IMR-90 (cell line): ENCODE data around the gene CTBP2. TPM values are rescaled to one million over a fixed set of nuclear protein-coding genes. Genes with fewer than 3 reads are reported as not detected.

Experiments used
- ATAC-seq: fragments of 200-7000 bp; cut with Tn5 transposase; 2 replicates; pipeline ENCODE4 v1.9.1; 2020; ENCODE audit warnings: low read depth, mild to moderate bottlenecking, moderate library complexity
- BruUV-seq: library from RNA; stranded (reverse); fragments of 400-500 nt; replicated peaks from 2 replicates; lab custom pipeline; 2021; lab: Mats Ljungman, UMichigan
- CTCF ChIA-PET: fragments of 300-600 bp; formaldehyde crosslinking; extraction: SDS; loops from one replicate; lab custom pipeline; 2021; ENCODE audit warnings: antibody characterized with exemption; lab: Yijun Ruan, JAX
- POLR2A ChIA-PET: fragments of 300-600 bp; sonication (Branson Sonifier 250); formaldehyde crosslinking; loops from one replicate; lab custom pipeline; 2022; ENCODE audit warnings: antibody characterized with exemption; ENCODE audit not compliant: unreplicated experiment; lab: Charles Lee
- DNase-seq: peaks from one replicate; pipeline ENCODE4 v3.0.0; 2013
- H2AFZ ChIP-seq: replicated peaks from 2 replicates; pipeline ENCODE3; 2013; ENCODE audit warnings: low read length, mild to moderate bottlenecking; ENCODE audit not compliant: poor library complexity
- H2AK5ac ChIP-seq: 2 replicates; pipeline ENCODE4 v1.6.1; 2013; ENCODE audit warnings: low read depth, low read length, inconsistent platforms
- H2AK9ac ChIP-seq: replicated peaks from 2 replicates; pipeline ENCODE3; 2013; ENCODE audit warnings: mild to moderate bottlenecking, low read depth, low read length, moderate library complexity; ENCODE audit not compliant: poor library complexity
- H2BK120ac ChIP-seq: 2 replicates; pipeline ENCODE4 v1.6.1; 2013; ENCODE audit warnings: low read depth, low read length, inconsistent platforms
- H2BK15ac ChIP-seq: 3 replicates; pipeline ENCODE4 v1.6.1; 2013; ENCODE audit warnings: low read depth, low read length, inconsistent platforms
- H2BK20ac ChIP-seq: 2 replicates; pipeline ENCODE4 v1.6.1; 2013; ENCODE audit warnings: low read depth, mild to moderate bottlenecking, inconsistent platforms, low read length, moderate library complexity
- H2BK5ac ChIP-seq: 2 replicates; pipeline ENCODE4 v1.6.1; 2013; ENCODE audit warnings: mild to moderate bottlenecking, low read depth, low read length, inconsistent platforms; ENCODE audit not compliant: poor library complexity, severe bottlenecking
- H3K14ac ChIP-seq: replicated peaks from 2 replicates; pipeline ENCODE4 v1.6.1; 2013; ENCODE audit warnings: low read depth, low read length, inconsistent platforms
- H3K18ac ChIP-seq: 2 replicates; pipeline ENCODE4 v1.6.1; 2013; ENCODE audit warnings: low read depth, low read length, control low read depth
- H3K23ac ChIP-seq: 2 replicates; pipeline ENCODE4 v1.6.1; 2013; ENCODE audit warnings: low read depth, low read length, inconsistent platforms
- H3K27ac ChIP-seq: 2 replicates; pipeline ENCODE4 v1.5.1; 2013; ENCODE audit warnings: mild to moderate bottlenecking, control low read depth, low read length; ENCODE audit not compliant: insufficient read depth
- H3K27me3 ChIP-seq: 2 replicates; pipeline ENCODE4 v1.6.1; 2013; ENCODE audit warnings: low read length; ENCODE audit not compliant: control insufficient read depth, insufficient read depth
- H3K36me3 ChIP-seq: 2 replicates; pipeline ENCODE4 v1.6.1; 2013; ENCODE audit warnings: low read length, mixed read lengths; ENCODE audit not compliant: control insufficient read depth, insufficient read depth
- H3K4ac ChIP-seq: 2 replicates; pipeline ENCODE4 v1.6.1; 2013; ENCODE audit warnings: low read depth, low read length, inconsistent platforms
- H3K4me1 ChIP-seq: 2 replicates; pipeline ENCODE4 v1.6.1; 2013; ENCODE audit warnings: low read length, mixed read lengths; ENCODE audit not compliant: control insufficient read depth, insufficient read depth
- H3K4me2 ChIP-seq: 2 replicates; pipeline ENCODE4 v1.6.1; 2013; ENCODE audit warnings: low read depth, mild to moderate bottlenecking, control low read depth, low read length, moderate library complexity
- H3K4me3 ChIP-seq: 2 replicates; pipeline ENCODE4 v1.5.1; 2013; ENCODE audit warnings: low read depth, mild to moderate bottlenecking, control low read depth, low read length, moderate library complexity; ENCODE audit not compliant: insufficient read depth
- H3K56ac ChIP-seq: 2 replicates; pipeline ENCODE4 v1.6.1; 2013; ENCODE audit warnings: low read length, inconsistent platforms; ENCODE audit not compliant: insufficient read depth; ENCODE audit errors: extremely low read depth
- H3K79me1 ChIP-seq, 2 experiments: 2 replicates each; pipeline ENCODE4 v1.6.1; 2013; ENCODE audit warnings: low read length in 2 of 2, inconsistent platforms in 1 of 2, low read depth in 1 of 2
- H3K9ac ChIP-seq: 2 replicates; pipeline ENCODE4 v1.6.1; 2013; ENCODE audit warnings: low read depth, low read length, control low read depth
- H3K9me1 ChIP-seq: 2 replicates; pipeline ENCODE4 v1.6.1; 2013; ENCODE audit warnings: low read length, inconsistent platforms; ENCODE audit not compliant: insufficient read depth
- H3K9me3 ChIP-seq: 2 replicates; pipeline ENCODE4 v1.6.1; 2013; ENCODE audit warnings: low read length; ENCODE audit not compliant: control insufficient read depth, insufficient read depth
- H4K20me1 ChIP-seq: 2 replicates; pipeline ENCODE4 v1.6.1; 2013; ENCODE audit warnings: low read length, inconsistent platforms; ENCODE audit not compliant: insufficient read depth
- H4K5ac ChIP-seq: 2 replicates; pipeline ENCODE4 v1.6.1; 2013; ENCODE audit warnings: mild to moderate bottlenecking, low read depth, low read length, control low read depth
- H4K8ac ChIP-seq, 2 experiments: 2 replicates each; pipeline ENCODE4 v1.6.1; 2013; ENCODE audit warnings: low read depth in 2 of 2, low read length in 2 of 2, control low read depth in 1 of 2, inconsistent platforms in 1 of 2
- H4K91ac ChIP-seq: 2 replicates; pipeline ENCODE4 v1.6.1; 2013; ENCODE audit warnings: low read depth, low read length, inconsistent platforms; ENCODE audit not compliant: insufficient read depth
- BHLHE40 ChIP-seq: fragments of 150-350 bp; IDR thresholded peaks from 2 replicates; pipeline ENCODE4 v1.6.1; 2016; ENCODE audit warnings: mild to moderate bottlenecking, low read depth, low read length
- CEBPB ChIP-seq: IDR thresholded peaks from 2 replicates; pipeline ENCODE4 v1.6.1; 2012; ENCODE audit warnings: low read depth, low read length, improper control_type of control experiment
- CHD1 ChIP-seq: IDR thresholded peaks from 2 replicates; pipeline ENCODE4 v1.6.1; 2012; ENCODE audit warnings: low read depth, low read length, improper control_type of control experiment
- CTCF ChIP-seq: conservative IDR thresholded peaks from 2 replicates; pipeline ENCODE4 v1.5.1; 2012; ENCODE audit warnings: mild to moderate bottlenecking, low read depth, low read length, improper control_type of control experiment
- FOS ChIP-seq: fragments of 150-350 bp; IDR thresholded peaks from 2 replicates; pipeline ENCODE4 v1.6.1; 2016; ENCODE audit warnings: low read depth, low read length
- MAFK ChIP-seq: IDR thresholded peaks from 2 replicates; pipeline ENCODE4 v1.6.1; 2012; ENCODE audit warnings: low read depth, low read length, improper control_type of control experiment
- MAZ ChIP-seq: IDR thresholded peaks from 2 replicates; pipeline ENCODE4 v1.6.1; 2012; ENCODE audit warnings: low read depth, mild to moderate bottlenecking, low read length, improper control_type of control experiment, moderate library complexity, borderline replicate concordance
- MXI1 ChIP-seq: IDR thresholded peaks from 2 replicates; pipeline ENCODE4 v1.6.1; 2012; ENCODE audit warnings: low read depth, mild to moderate bottlenecking, low read length, moderate library complexity, borderline replicate concordance
- NFE2L2 ChIP-seq: fragments of 150-350 bp; IDR thresholded peaks from 2 replicates; pipeline ENCODE4 v1.6.1; 2016; ENCODE audit warnings: low read depth, mild to moderate bottlenecking, low read length
- POLR2A ChIP-seq: IDR thresholded peaks from 2 replicates; pipeline ENCODE4 v1.6.1; 2012; ENCODE audit warnings: mild to moderate bottlenecking, low read depth, low read length
- RAD21 ChIP-seq: IDR thresholded peaks from 2 replicates; pipeline ENCODE4 v1.6.1; 2012; ENCODE audit warnings: low read length, improper control_type of control experiment
- RCOR1 ChIP-seq: IDR thresholded peaks from 2 replicates; pipeline ENCODE4 v1.6.1; 2012; ENCODE audit warnings: mild to moderate bottlenecking, low read length, improper control_type of control experiment; ENCODE audit not compliant: insufficient replicate concordance
- RFX5 ChIP-seq: IDR thresholded peaks from 2 replicates; pipeline ENCODE4 v1.8.0; 2012; ENCODE audit warnings: low read depth, mild to moderate bottlenecking, low read length, moderate library complexity
- SMC3 ChIP-seq: fragments of 150-350 bp; IDR thresholded peaks from 2 replicates; pipeline ENCODE4 v1.6.1; 2016; ENCODE audit warnings: low read depth, mild to moderate bottlenecking, antibody characterized with exemption, low read length, moderate library complexity
- USF2 ChIP-seq: fragments of 150-350 bp; IDR thresholded peaks from 2 replicates; pipeline ENCODE4 v1.6.1; 2017; ENCODE audit warnings: mild to moderate bottlenecking, antibody characterized with exemption, low read length, low read depth
- WGBS, 2 experiments: methylation state at CpG; one replicate each; pipeline versions ENCODE4 v1.1.5 to v1.1.7; 2013; ENCODE audit warnings: missing lambda C conversion rate in 2 of 2; ENCODE audit not compliant: insufficient read length in 1 of 2; ENCODE audit errors: extremely low coverage in 2 of 2; 5-methylcytosine and 5-hydroxymethylcytosine counted together
- dilution Hi-C: fragments of 300-500 bp; cut with HindIII; formaldehyde crosslinking; loops from one replicate; pipeline ENCODE4 v1.14.3; 2018; ENCODE audit warnings: low sequenced_read_pairs; ENCODE audit not compliant: unreplicated experiment
- in situ Hi-C: fragments of 300-500 bp; cut with MboI; formaldehyde crosslinking; loops from 3 replicates; pipeline ENCODE4 v1.14.3; 2019; ENCODE audit warnings: low sequenced_read_pairs, inconsistent platforms, mixed read lengths
- intact Hi-C: fragments of 100-400 bp; cut with micrococcal nuclease; formaldehyde crosslinking; loops from 2 replicates; pipeline ENCODE4 v1.10.0; 2022
- polyA plus RNA-seq, 3 experiments: library from polyadenylated mRNA; depleted of rRNA; stranded (reverse); fragments of >200 nt; gene quantifications; 2 replicates each; pipeline ENCODE4 v1.2.3, GENCODE V29; 2012; ENCODE audit warnings: low replicate concordance in 1 of 3
- total RNA-seq: library from RNA; depleted of rRNA; stranded (reverse); fragments of >200 nt; gene quantifications from 2 replicates; pipeline ENCODE4 v1.2.3, GENCODE V29; 2012
- TF ChIP-seq, protein P1 (sequence below): fragments of 150-350 bp; IDR thresholded peaks from 2 replicates; pipeline ENCODE4 v1.6.1; 2016; ENCODE audit warnings: low read depth, mild to moderate bottlenecking, low read length, moderate library complexity, borderline replicate concordance

CTBP2 gene
- total and polyA plus RNA-seq, 2 of the 4 experiments (the other 2 are of a cell fraction) = 81.0 to 86.6 TPM

GRCh38 chr10:125199270-125199669 is 38.9 kb upstream of the CTBP2 start:
- H2BK15ac ChIP-seq = no peak overlapping the region
- H3K14ac ChIP-seq = no peak overlapping the region
- ChIA-PET CTCF (no interaction called here), POLR2A (no interaction called here)
- H3K9me1 ChIP-seq = no peaks in the 10 kb centered on the region
- no CpG with 5 or more reads among the region's 2 CpGs for WGBS, 2 experiments
- H2AK5ac ChIP-seq = no peak overlapping the region
- no peaks in the 10 kb centered on the region for H3K79me1 ChIP-seq
- no peak overlapping the region for H3K23ac ChIP-seq
- no peak overlapping the region for H3K18ac ChIP-seq
- in situ Hi-C loops = no loop called here
- H3K27ac ChIP-seq = no peak overlapping the region
- no peak for ATAC-seq
- H2AK9ac ChIP-seq = no peak overlapping the region
- H4K20me1 ChIP-seq = no peaks in the 10 kb centered on the region
- H3K27me3 ChIP-seq = peaks cover 26% of the 10 kb centered on the region
- peaks cover 4% of the 10 kb centered on the region for H3K9me3 ChIP-seq
- no peak overlapping the region for H3K4me3 ChIP-seq
- H3K36me3 ChIP-seq = no peaks in the 10 kb centered on the region
- H4K8ac ChIP-seq = no peak overlapping the region
- no peak overlapping the region for H3K56ac ChIP-seq
- H3K4me1 ChIP-seq = no peaks in the 10 kb centered on the region; the same call in 1 of the 2 replicates
- no peak for DNase-seq
- H2BK120ac ChIP-seq = no peak overlapping the region
- no peak overlapping the region for H2AFZ ChIP-seq
- H2BK20ac ChIP-seq = no peak overlapping the region
- dilution Hi-C loops = no loop called here
- no peak overlapping the region for H3K4me2 ChIP-seq
- intact Hi-C loops = no loop called here
- no peak overlapping the region for H3K9ac ChIP-seq
- no peak overlapping the region for H4K91ac ChIP-seq
- no peak overlapping the region for H4K5ac ChIP-seq
- no peak overlapping the region for H2BK5ac ChIP-seq
- BruUV-seq = no TSS peak
- H3K4ac ChIP-seq = no peak overlapping the region
- TF ChIP-seq MAZ = no peak
- TF ChIP-seq POLR2A = no peak
- TF ChIP-seq BHLHE40 = no peak
- TF ChIP-seq FOS = no peak
- TF ChIP-seq CHD1 = no peak
- no peak for TF ChIP-seq SMC3
- no peak for TF ChIP-seq RCOR1
- TF ChIP-seq CEBPB = no peak
- no peak for TF ChIP-seq USF2
- no peak for TF ChIP-seq RFX5
- TF ChIP-seq, protein P1, sequence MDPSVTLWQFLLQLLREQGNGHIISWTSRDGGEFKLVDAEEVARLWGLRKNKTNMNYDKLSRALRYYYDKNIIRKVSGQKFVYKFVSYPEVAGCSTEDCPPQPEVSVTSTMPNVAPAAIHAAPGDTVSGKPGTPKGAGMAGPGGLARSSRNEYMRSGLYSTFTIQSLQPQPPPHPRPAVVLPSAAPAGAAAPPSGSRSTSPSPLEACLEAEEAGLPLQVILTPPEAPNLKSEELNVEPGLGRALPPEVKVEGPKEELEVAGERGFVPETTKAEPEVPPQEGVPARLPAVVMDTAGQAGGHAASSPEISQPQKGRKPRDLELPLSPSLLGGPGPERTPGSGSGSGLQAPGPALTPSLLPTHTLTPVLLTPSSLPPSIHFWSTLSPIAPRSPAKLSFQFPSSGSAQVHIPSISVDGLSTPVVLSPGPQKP = no peak
- no peak for TF ChIP-seq NFE2L2
- TF ChIP-seq RAD21 = no peak
- no peak for TF ChIP-seq MAFK
- no peak for TF ChIP-seq CTCF
- TF ChIP-seq MXI1 = no peak
